Lower leg skin (tissue), 4 donors: ENCODE data around the gene CDH22. TPM values are rescaled to one million over a fixed set of nuclear protein-coding genes. Genes with fewer than 3 reads are reported as not detected.

ENCODE experiments used
- DNase-seq, 2 donors: peaks; one replicate each; pipeline ENCODE4 v3.0.0-alpha.2; 2019; ENCODE audit warnings: low spot score in 2 of 2
- H3K4me3 ChIP-seq: fragments of 200-600 bp; sonication (generic); 2 replicates; pipeline ENCODE4 v1.5.1; 2017; ENCODE audit warnings: mild to moderate bottlenecking, low read depth; ENCODE audit not compliant: poor library complexity, severe bottlenecking
- POLR2A ChIP-seq, 2 donors: fragments of 450-650 bp; IDR thresholded peaks; one replicate each; pipeline ENCODE4 v1.6.1; 2016 to 2017; ENCODE audit warnings: antibody characterized with exemption in 2 of 2, mild to moderate bottlenecking in 1 of 2, moderate library complexity in 1 of 2
- WGBS, 2 donors: methylation state at CpG; one replicate each; pipeline ENCODE4 v1.1.5; 2018; 5-methylcytosine and 5-hydroxymethylcytosine counted together
- intact Hi-C: fragments of 100-400 bp; cut with DNase I; formaldehyde crosslinking; loops from one replicate; pipeline ENCODE4 v1.15.0; 2023; ENCODE audit warnings: low total_unique reads
- total RNA-seq, 4 donors: library from RNA; depleted of rRNA; stranded (reverse); fragments of >200 nt; gene quantifications; one replicate each; pipeline ENCODE4 v1.1.0, GENCODE V29; 2016
- TF ChIP-seq, protein P1 (sequence below), 3 donors: fragments of 450-650 bp; IDR thresholded peaks; one replicate each; pipeline ENCODE4 v1.5.1; 2016; ENCODE audit warnings: antibody characterized with exemption in 3 of 3, mild to moderate bottlenecking in 3 of 3, moderate library complexity in 2 of 3

Gene CDH22
- total RNA-seq, 4 donors from 2014 or later, result 1.6 to 3.0 (median 2.0) TPM

- no peak overlapping the region for H3K4me3 ChIP-seq
- intact Hi-C loops, result no loop called here
- DNase-seq, result no peak
- no peak for TF ChIP-seq POLR2A (IDR thresholded peaks at IDR 0.05)
- 77 to 79% methylated on average over 11 of the region's 11 CpGs for WGBS, 2 donors
These were observed 95.4 kb downstream of the CDH22 start for GRCh38 chr20:46212876-46213275.

GRCh38 chr20:46212252-46212651 is 96.0 kb downstream of the CDH22 start:
- no peak for DNase-seq
- TF ChIP-seq POLR2A (IDR thresholded peaks at IDR 0.05), result no peak
- TF ChIP-seq, protein P1, sequence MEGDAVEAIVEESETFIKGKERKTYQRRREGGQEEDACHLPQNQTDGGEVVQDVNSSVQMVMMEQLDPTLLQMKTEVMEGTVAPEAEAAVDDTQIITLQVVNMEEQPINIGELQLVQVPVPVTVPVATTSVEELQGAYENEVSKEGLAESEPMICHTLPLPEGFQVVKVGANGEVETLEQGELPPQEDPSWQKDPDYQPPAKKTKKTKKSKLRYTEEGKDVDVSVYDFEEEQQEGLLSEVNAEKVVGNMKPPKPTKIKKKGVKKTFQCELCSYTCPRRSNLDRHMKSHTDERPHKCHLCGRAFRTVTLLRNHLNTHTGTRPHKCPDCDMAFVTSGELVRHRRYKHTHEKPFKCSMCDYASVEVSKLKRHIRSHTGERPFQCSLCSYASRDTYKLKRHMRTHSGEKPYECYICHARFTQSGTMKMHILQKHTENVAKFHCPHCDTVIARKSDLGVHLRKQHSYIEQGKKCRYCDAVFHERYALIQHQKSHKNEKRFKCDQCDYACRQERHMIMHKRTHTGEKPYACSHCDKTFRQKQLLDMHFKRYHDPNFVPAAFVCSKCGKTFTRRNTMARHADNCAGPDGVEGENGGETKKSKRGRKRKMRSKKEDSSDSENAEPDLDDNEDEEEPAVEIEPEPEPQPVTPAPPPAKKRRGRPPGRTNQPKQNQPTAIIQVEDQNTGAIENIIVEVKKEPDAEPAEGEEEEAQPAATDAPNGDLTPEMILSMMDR (IDR thresholded peaks at IDR 0.05), result no peak
- 74 to 83% methylated on average over 3 of the region's 3 CpGs for WGBS, 2 donors
- no peak overlapping the region for H3K4me3 ChIP-seq
- intact Hi-C loops, result no loop called here

DNA sequence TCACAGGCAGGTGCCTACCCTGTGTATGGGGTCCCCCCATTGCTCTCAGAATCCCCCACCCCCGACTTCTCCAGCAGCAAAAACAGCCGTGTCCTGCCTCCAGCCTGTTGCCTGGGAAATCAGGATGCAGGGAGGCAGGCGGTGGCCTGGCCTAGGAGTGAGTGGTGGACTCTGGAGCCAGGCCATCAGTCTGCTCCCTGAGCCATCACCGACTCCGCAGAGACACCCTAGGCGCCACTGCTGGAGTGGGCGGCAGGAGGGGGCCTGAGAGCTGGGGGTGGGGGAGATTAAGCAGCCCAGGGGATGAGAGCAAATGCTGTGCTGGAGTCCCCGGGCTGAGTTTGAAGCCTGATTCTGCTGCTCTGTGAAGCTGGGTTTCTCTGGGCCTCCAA is 97.0 kb downstream of the CDH22 start:
- TF ChIP-seq, protein P1 (IDR thresholded peaks at IDR 0.05), result no peak
- no peak for TF ChIP-seq POLR2A (IDR thresholded peaks at IDR 0.05)
- intact Hi-C loops, result no loop called here
- H3K4me3 ChIP-seq, result no peak overlapping the region
- no peak for DNase-seq
- 78 to 80% methylated on average over 6 to 8 of the region's 8 CpGs for whole genome bisulfite sequencing, 2 donors

DNA sequence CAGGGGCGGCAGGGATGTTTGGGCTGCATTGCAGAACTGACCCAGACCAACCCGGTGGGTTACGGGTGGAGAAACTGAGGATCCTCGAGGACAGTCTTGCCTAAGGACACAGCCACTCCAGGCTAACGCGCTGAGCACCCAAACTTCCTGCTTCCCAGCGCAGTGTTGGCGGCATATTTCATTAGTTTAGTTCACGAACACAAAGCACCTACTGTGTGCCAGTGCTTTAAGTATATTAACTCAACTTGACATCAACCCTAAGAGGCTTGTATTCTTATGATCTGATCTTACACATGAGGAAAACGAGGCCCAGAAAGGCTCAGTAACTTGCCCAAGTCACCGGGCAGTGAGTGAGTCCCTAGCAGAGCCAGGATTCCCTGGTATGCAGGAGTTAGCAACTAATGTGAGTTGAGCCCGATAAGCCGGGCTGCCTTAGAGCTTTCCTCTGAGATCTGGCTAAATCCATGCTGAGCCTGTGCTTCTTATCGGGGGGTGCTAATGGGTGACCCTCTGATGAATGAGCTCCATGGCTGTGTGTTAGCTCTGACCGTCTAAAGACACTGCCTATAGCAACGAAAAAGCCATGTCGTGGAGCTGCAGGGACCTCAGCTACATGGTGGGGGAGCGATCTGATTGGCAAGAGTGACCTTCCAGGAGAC is 97.5 kb downstream of the CDH22 start:
- no peak for DNase-seq
- TF ChIP-seq, protein P1 (IDR thresholded peaks at IDR 0.05), result no peak
- no peak for TF ChIP-seq POLR2A (IDR thresholded peaks at IDR 0.05)
- intact Hi-C loops, result no loop called here
- no peak overlapping the region for H3K4me3 ChIP-seq
- WGBS, 2 donors, result 73 to 83% methylated on average over 18 of the region's 18 CpGs

- H3K4me3 ChIP-seq, result no peak overlapping the region
- no peak for DNase-seq
- WGBS, 2 donors, result 67 to 73% methylated on average over 43 to 54 of the region's 63 CpGs
- no peak for TF ChIP-seq POLR2A (IDR thresholded peaks at IDR 0.05)
- TF ChIP-seq, protein P1 (IDR thresholded peaks at IDR 0.05), result no peak
- intact Hi-C loops, result no loop called here
These were observed 98.2 kb downstream of the CDH22 start for GRCh38 chr20:46209930-46210671.

DNA sequence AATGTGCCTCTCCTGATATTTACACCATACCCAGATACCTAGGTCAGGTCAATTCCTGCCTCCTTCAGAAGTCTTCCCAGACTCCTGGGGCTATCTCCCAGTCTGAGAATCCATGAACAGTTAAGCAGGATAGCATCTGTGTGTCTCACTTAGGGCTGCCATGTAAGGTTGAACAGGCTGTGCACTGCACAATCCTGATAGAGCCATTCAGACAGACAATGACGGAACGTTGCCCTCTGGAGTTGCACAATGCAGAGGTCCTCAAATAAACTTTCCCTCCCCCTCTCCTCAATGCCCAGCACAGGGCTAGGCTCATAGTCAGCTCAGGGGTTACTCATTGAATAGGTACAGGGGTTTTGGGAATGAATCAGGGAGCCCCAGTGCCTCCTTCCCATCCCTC is 100.5 kb downstream of the CDH22 start:
- WGBS, 2 donors, result 84% methylated on average over 2 of the region's 2 CpGs
- intact Hi-C loops, result no loop called here
- TF ChIP-seq, protein P1 (IDR thresholded peaks at IDR 0.05), result no peak
- no peak for TF ChIP-seq POLR2A (IDR thresholded peaks at IDR 0.05)
- DNase-seq, result no peak
- H3K4me3 ChIP-seq, result no peak overlapping the region
